HG02623 (cell line): Measurements from ENCODE around the gene RAD51AP2.

Source experiments
- ATAC-seq: cut with Tn5 transposase; IDR thresholded peaks from one replicate; pipeline ENCODE4 v1.9.1; 2021; ENCODE audit warnings: moderate library complexity; ENCODE audit not compliant: unreplicated experiment

Gene RAD51AP2

GRCh38 chr2:17471979-17472378 is 46.3 kb downstream of the RAD51AP2 start:
- no peak for ATAC-seq

- ATAC-seq = no peak
Observed at GRCh38 chr2:17470855-17471641, 47.2 kb downstream of the RAD51AP2 start.

- ATAC-seq = no peak
Observed at GRCh38 chr2:17461087-17461475, 57.2 kb downstream of the RAD51AP2 start.
